ENCODE data around the gene ZKSCAN4.

- TF ChIP-seq, protein P1, sequence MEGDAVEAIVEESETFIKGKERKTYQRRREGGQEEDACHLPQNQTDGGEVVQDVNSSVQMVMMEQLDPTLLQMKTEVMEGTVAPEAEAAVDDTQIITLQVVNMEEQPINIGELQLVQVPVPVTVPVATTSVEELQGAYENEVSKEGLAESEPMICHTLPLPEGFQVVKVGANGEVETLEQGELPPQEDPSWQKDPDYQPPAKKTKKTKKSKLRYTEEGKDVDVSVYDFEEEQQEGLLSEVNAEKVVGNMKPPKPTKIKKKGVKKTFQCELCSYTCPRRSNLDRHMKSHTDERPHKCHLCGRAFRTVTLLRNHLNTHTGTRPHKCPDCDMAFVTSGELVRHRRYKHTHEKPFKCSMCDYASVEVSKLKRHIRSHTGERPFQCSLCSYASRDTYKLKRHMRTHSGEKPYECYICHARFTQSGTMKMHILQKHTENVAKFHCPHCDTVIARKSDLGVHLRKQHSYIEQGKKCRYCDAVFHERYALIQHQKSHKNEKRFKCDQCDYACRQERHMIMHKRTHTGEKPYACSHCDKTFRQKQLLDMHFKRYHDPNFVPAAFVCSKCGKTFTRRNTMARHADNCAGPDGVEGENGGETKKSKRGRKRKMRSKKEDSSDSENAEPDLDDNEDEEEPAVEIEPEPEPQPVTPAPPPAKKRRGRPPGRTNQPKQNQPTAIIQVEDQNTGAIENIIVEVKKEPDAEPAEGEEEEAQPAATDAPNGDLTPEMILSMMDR (IDR thresholded peaks at IDR 0.05), result no peak
- TF ChIP-seq POLR2A (IDR thresholded peaks at IDR 0.05), result no peak
Observed at GRCh38 chr6:28224131-28225055, 27.7 kb downstream of the ZKSCAN4 start.

Data from Peyer's patch (tissue), 4 donors.